WERI-Rb-1 (cell line): Measurements from ENCODE around the gene IRF2.

Source experiments
- DNase-seq: peaks from one replicate; pipeline ENCODE4 v3.0.0-alpha.2; 2020
- H3K27ac ChIP-seq: fragments of 250-450 bp; sonication (Bioruptor Pico); 2 replicates; pipeline ENCODE4 v1.5.1; 2020; ENCODE audit warnings: mild to moderate bottlenecking, moderate library complexity
- H3K27me3 ChIP-seq: fragments of 250-450 bp; sonication (Bioruptor Pico); 2 replicates; pipeline ENCODE4 v1.5.1; 2021; ENCODE audit warnings: mild to moderate bottlenecking, low read depth, moderate library complexity; ENCODE audit not compliant: insufficient read depth, severe bottlenecking
- H3K36me3 ChIP-seq: fragments of 250-450 bp; sonication (Bioruptor Pico); 2 replicates; pipeline ENCODE4 v1.5.1; 2020; ENCODE audit warnings: mild to moderate bottlenecking, moderate library complexity
- H3K4me3 ChIP-seq: 2 replicates; pipeline ENCODE4 v1.5.1; 2011; ENCODE audit warnings: low read depth, mild to moderate bottlenecking, control low read depth, low read length
- H3K9me3 ChIP-seq: fragments of 250-450 bp; sonication (Bioruptor Pico); 2 replicates; pipeline ENCODE4 v1.5.1; 2021; ENCODE audit warnings: mild to moderate bottlenecking, moderate library complexity; ENCODE audit not compliant: severe bottlenecking
- TF ChIP-seq, protein P1 (sequence below): IDR thresholded peaks from 2 replicates; pipeline ENCODE4 v1.5.1; 2011; ENCODE audit warnings: low read depth, mild to moderate bottlenecking, control low read depth, inconsistent platforms, low read length

IRF2 gene

DNA sequence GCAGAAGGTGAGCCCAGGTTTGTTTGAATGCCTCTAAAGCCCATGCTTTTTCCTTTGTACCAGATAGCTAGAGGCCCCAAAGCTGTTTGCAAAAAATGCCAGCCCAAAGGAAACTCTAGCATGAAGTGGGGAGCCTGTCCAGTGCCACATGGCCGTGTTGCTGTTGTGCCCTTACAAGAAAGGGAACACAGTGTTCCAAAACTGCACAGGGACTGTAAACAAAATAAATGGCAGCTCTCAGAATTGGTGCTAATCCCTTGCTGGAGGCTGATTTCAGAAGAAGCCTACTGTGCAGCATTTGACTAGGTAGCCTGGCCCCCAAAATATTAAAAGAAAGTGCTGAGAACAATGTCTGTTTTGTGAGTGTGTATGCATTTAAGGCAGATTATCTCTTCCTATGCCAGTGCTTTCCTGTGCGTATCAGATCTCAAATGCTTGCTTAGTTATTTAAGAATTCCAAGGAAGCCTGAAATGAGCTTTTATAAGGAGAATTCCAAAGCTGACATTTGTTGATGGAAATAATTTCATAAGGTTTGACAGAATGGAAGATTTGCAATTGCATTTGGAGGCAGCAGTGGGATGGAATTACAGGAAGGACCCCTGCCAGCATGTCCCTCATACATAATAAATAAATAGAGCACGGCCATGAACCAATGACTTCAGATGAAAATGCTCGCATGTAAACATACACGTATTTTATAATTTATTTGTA lies 115.7 kb downstream of the IRF2 start:
- TF ChIP-seq, protein P1, sequence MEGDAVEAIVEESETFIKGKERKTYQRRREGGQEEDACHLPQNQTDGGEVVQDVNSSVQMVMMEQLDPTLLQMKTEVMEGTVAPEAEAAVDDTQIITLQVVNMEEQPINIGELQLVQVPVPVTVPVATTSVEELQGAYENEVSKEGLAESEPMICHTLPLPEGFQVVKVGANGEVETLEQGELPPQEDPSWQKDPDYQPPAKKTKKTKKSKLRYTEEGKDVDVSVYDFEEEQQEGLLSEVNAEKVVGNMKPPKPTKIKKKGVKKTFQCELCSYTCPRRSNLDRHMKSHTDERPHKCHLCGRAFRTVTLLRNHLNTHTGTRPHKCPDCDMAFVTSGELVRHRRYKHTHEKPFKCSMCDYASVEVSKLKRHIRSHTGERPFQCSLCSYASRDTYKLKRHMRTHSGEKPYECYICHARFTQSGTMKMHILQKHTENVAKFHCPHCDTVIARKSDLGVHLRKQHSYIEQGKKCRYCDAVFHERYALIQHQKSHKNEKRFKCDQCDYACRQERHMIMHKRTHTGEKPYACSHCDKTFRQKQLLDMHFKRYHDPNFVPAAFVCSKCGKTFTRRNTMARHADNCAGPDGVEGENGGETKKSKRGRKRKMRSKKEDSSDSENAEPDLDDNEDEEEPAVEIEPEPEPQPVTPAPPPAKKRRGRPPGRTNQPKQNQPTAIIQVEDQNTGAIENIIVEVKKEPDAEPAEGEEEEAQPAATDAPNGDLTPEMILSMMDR: no peak
- no peak for DNase-seq
- H3K4me3 ChIP-seq: no peak overlapping the region
- H3K9me3 ChIP-seq: peaks cover 2% of the 10 kb centered on the region
- no peak overlapping the region for H3K27ac ChIP-seq
- H3K27me3 ChIP-seq: no peaks in the 10 kb centered on the region
- H3K36me3 ChIP-seq: no peaks in the 10 kb centered on the region

DNA sequence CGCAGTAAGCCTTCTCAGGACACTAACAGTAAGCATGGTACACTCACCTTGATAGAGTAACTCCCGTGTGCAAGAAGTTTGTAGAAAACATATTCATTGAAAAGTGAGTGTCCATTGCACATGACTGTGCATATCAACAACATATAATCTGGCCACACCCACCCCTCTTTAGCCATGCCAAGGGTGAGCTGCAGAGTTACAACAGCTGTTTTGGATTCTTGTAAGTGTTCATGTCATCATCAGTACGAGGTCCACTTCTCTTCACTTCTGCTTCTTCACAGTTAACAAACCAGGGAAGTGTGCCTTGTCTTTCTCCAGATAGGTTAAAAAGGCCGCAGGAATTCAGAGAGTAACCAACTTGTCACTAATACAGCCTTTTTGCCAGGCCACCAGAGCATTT lies 116.6 kb downstream of the IRF2 start:
- no peak for DNase-seq
- Histone ChIP-seq H3K9me3 (peaks cover 4% of the 10 kb centered on the region), H3K36me3 (no peaks in the 10 kb centered on the region), H3K27ac (no peak overlapping the region), H3K27me3 (no peaks in the 10 kb centered on the region), H3K4me3 (no peak overlapping the region)
- TF ChIP-seq, protein P1: no peak

DNA sequence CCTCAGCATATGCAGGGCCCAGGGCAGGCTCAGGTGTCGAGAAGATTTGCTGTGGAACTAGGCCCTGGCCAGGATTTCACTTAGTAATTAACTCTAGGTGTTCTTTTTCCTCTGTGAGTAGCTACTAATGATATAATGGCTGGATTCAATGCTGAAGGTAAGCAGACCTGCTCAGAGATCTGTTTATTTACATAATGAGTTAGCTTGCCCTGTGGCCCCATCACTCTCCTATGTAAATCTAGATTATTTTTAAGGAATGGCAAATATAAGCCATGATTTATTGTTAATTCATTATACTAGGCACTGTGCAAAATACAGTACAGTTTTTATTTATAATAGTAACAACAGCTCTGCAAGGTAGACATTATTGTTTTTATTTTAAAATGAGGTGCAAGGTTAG lies 117.2 kb downstream of the IRF2 start:
- TF ChIP-seq, protein P1: no peak
- no peak overlapping the region for H3K27ac ChIP-seq
- H3K9me3 ChIP-seq: peaks cover 7% of the 10 kb centered on the region
- no peak for DNase-seq
- no peaks in the 10 kb centered on the region for H3K36me3 ChIP-seq
- no peak overlapping the region for H3K4me3 ChIP-seq
- H3K27me3 ChIP-seq: no peaks in the 10 kb centered on the region

DNA sequence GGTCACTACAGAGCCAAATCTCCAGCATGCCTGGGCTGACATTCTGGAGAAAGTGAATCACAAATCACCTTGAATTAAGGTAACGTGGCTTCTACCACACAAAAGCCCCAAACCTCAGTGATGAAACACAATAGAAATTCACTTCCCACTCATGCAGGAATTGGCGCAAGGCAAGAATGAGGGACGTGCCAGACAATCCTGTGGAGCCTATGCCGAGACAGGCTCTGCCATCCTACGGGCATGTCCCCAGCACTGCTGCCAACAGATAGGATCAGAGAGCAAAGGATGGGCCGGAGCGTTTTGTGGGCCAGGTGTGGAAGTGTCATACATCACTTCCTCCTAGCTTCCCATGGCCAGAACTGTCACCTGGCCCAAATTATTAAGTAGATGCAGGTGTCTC lies 118.0 kb downstream of the IRF2 start:
- no peak overlapping the region for H3K27ac ChIP-seq
- no peak overlapping the region for H3K4me3 ChIP-seq
- H3K36me3 ChIP-seq: no peaks in the 10 kb centered on the region
- H3K27me3 ChIP-seq: no peaks in the 10 kb centered on the region
- TF ChIP-seq, protein P1: no peak
- H3K9me3 ChIP-seq: peaks cover 9% of the 10 kb centered on the region
- DNase-seq: no peak

DNA sequence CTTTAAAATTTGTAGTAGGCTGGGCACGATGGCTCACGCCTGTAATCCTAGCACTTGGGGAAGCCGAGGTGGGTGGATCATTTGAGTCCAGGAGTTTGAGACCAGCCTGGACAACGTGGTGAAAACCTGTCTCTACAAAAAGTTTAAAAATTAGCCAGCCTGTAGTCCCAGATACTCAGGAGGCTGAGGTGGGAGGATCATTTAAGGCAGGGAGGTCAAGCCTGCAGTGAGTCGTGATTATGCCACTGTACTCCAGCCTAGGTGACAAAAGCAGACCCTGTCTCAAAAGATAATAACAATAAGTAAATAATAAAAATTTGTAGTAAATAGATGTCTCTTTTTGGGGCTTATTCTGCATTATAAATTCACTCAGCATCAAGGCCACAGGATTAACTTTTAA lies 118.5 kb downstream of the IRF2 start:
- Histone ChIP-seq H3K4me3 (no peak overlapping the region), H3K9me3 (peaks cover 9% of the 10 kb centered on the region), H3K27me3 (no peaks in the 10 kb centered on the region), H3K27ac (no peak overlapping the region), H3K36me3 (no peaks in the 10 kb centered on the region)
- TF ChIP-seq, protein P1: no peak
- DNase-seq: no peak

DNA sequence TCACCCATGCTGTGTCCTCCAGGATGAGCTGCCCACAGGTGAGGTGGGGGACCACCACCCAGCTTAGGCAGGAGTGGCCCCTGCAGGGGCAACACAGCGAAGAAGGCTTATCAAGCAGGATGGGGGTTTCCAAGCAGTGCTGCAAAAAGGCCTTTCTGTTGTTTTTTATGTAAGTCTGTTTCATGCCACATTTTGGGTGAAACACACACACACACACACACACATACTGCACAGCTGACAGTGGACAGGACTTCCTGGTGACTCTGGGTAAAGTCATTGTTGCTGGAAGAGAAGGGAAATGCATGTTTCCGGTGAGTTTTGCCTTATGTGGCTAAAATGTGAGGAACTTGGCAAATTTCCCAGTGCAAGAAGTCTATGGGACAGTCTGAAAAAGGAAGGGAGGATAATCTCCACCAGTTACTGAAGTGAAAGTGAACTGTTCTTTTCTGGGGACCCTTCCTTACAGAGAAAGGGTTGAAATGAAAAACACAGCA lies 119.2 kb downstream of the IRF2 start:
- Histone ChIP-seq H3K27me3 (no peaks in the 10 kb centered on the region), H3K4me3 (no peak overlapping the region), H3K27ac (no peak overlapping the region), H3K9me3 (peaks cover 9% of the 10 kb centered on the region), H3K36me3 (no peaks in the 10 kb centered on the region)
- TF ChIP-seq, protein P1: no peak
- no peak for DNase-seq
